ENCODE data around the gene METTL1. TPM values are rescaled to one million over a fixed set of nuclear protein-coding genes. Genes with fewer than 3 reads are reported as not detected.

METTL1 gene
- total and polyA plus RNA-seq, 2 donors from 2014 or later, result 23.4 to 69.4 TPM

DNA sequence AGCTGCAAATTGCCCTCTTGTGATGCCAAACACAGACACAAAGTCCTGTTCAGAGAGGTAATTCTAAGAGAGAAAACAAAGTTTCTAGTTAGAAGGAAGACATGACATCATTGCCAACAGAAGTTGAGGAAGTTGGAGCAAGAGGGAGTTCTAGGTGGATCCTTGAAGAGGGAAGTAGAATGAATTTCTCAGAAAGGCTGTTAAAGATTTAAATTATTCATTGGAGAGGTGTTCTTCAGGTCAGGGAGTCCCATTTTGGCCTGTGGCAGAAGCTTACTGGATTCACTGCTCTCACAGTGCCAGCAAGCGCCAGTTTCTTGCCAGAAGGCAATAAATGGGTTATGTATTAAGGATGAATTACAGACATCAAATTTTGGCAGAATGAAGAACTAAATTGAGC, 26.0 kb upstream of the METTL1 start:
- FAIRE-seq (no peak), DNase-seq (no peak)
- Histone ChIP-seq H3K9me3 (ENCODE audit: control insufficient read depth in 2 of 3, insufficient read depth in 1 of 3, low read length in 3 of 3) (no peaks in the 10 kb centered on the region), H3K4me1 (ENCODE audit: control insufficient read depth in 2 of 3, insufficient read depth in 2 of 3, low read depth in 1 of 3, low read length in 3 of 3) (peaks cover 0 to 4% (median 0%) of the 10 kb centered on the region in 3 donors), H3K27ac (ENCODE audit: low read depth in 2 of 2, low read length in 2 of 2) (no peak overlapping the region), H3K9ac (ENCODE audit: low read length in 3 of 3) (no peak overlapping the region), H3K27me3 (ENCODE audit: control insufficient read depth, insufficient read depth, low read length) (no peaks in the 10 kb centered on the region), H3K36me3 (ENCODE audit: control insufficient read depth in 2 of 3, insufficient read depth in 3 of 3, low read length in 3 of 3) (peaks cover 0 to 47% (median 37%) of the 10 kb centered on the region in 3 donors), H3K4me3 (ENCODE audit: low read length in 3 of 3) (no peak overlapping the region)
- intact Hi-C loops (cut with DNase I), result no loop called here
- TF ChIP-seq, protein P1, sequence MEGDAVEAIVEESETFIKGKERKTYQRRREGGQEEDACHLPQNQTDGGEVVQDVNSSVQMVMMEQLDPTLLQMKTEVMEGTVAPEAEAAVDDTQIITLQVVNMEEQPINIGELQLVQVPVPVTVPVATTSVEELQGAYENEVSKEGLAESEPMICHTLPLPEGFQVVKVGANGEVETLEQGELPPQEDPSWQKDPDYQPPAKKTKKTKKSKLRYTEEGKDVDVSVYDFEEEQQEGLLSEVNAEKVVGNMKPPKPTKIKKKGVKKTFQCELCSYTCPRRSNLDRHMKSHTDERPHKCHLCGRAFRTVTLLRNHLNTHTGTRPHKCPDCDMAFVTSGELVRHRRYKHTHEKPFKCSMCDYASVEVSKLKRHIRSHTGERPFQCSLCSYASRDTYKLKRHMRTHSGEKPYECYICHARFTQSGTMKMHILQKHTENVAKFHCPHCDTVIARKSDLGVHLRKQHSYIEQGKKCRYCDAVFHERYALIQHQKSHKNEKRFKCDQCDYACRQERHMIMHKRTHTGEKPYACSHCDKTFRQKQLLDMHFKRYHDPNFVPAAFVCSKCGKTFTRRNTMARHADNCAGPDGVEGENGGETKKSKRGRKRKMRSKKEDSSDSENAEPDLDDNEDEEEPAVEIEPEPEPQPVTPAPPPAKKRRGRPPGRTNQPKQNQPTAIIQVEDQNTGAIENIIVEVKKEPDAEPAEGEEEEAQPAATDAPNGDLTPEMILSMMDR (IDR thresholded peaks at IDR 0.05; ENCODE audit: borderline replicate concordance, extremely low read depth, insufficient read depth), result no peak

DNA sequence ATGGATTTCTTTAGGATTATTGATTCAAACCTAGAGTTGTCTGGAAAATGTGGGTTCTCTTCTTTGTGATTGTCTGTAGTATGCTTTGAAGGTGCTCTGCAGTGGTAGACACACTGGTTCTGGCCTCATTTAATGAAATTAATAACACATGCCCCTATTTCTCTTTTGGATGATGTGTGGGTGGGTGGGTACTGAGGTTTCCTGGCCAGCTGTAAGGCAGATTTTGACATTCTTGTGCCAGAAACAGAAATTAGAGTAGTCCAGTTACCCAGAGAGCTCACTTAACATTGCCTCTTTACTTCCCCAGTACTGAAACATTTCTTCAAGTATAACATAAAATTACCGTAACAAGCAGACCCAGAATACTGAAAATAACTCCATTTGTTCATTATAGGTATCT, 25.1 kb upstream of the METTL1 start:
- Histone ChIP-seq H3K9ac (ENCODE audit: low read length in 3 of 3) (no peak overlapping the region), H3K36me3 (ENCODE audit: control insufficient read depth in 2 of 3, insufficient read depth in 3 of 3, low read length in 3 of 3) (peaks cover 0 to 46% (median 30%) of the 10 kb centered on the region in 3 donors), H3K9me3 (ENCODE audit: control insufficient read depth in 2 of 3, insufficient read depth in 1 of 3, low read length in 3 of 3) (no peaks in the 10 kb centered on the region), H3K4me3 (ENCODE audit: low read length in 3 of 3) (no peak overlapping the region), H3K4me1 (ENCODE audit: control insufficient read depth in 2 of 3, insufficient read depth in 2 of 3, low read depth in 1 of 3, low read length in 3 of 3) (peaks cover 0 to 4% (median 0%) of the 10 kb centered on the region in 3 donors), H3K27ac (ENCODE audit: low read depth in 2 of 2, low read length in 2 of 2) (no peak overlapping the region), H3K27me3 (ENCODE audit: control insufficient read depth, insufficient read depth, low read length) (no peaks in the 10 kb centered on the region)
- FAIRE-seq, result no peak
- intact Hi-C loops (cut with DNase I), result no loop called here
- DNase-seq, result no peak
- TF ChIP-seq, protein P1 (IDR thresholded peaks at IDR 0.05; ENCODE audit: borderline replicate concordance, extremely low read depth, insufficient read depth), result no peak

DNA sequence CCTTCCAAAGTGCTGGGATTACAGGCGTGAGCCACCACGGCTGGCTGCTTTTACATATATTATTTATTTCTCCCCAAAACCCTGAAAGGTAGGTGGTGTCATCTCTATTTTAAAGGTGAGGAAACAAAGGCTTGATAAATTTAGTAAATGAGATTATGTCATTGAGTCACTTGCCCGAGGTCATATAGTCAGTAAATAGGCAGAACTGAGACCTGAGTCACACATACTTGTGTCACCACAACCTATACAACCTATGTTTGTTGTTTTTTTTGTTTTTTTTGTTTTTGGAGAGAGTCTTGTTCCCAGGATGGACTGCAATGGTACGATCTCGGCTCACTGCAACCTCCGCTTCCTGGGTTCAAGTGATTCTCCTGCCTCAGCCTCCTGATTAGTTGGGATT, 23.4 kb upstream of the METTL1 start:
- DNase-seq (no peak), FAIRE-seq (no peak)
- Histone ChIP-seq H3K27ac (ENCODE audit: low read depth in 2 of 2, low read length in 2 of 2) (no peak overlapping the region), H3K9me3 (ENCODE audit: control insufficient read depth in 2 of 3, insufficient read depth in 1 of 3, low read length in 3 of 3) (no peaks in the 10 kb centered on the region), H3K36me3 (ENCODE audit: control insufficient read depth in 2 of 3, insufficient read depth in 3 of 3, low read length in 3 of 3) (peaks cover 0 to 35% (median 23%) of the 10 kb centered on the region in 3 donors), H3K4me3 (ENCODE audit: low read length in 3 of 3) (no peak overlapping the region), H3K9ac (ENCODE audit: low read length in 3 of 3) (no peak overlapping the region), H3K4me1 (ENCODE audit: control insufficient read depth in 2 of 3, insufficient read depth in 2 of 3, low read depth in 1 of 3, low read length in 3 of 3) (peaks cover 0 to 4% (median 0%) of the 10 kb centered on the region in 3 donors), H3K27me3 (ENCODE audit: control insufficient read depth, insufficient read depth, low read length) (no peaks in the 10 kb centered on the region)
- TF ChIP-seq, protein P1 (IDR thresholded peaks at IDR 0.05; ENCODE audit: borderline replicate concordance, extremely low read depth, insufficient read depth), result no peak
- intact Hi-C loops (cut with DNase I), result no loop called here

DNA sequence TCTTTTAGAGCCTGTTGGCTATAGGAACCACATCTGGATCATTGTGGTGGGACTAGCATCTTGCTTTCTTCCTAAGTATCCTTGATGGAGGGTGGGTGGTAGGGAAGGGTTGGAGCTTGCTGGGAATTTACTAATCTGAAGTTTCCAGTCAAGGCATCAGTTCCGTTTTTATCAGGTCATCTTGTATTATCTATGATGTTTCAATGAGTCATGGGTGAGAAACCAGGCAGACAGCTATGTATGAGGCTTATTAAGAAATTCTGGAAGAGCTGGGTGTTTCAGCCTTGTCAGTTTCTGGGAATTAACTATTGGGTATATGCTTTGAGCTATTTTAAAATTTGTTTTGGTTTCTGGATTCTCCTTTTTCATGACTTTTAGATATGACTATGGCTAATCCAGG, 22.0 kb upstream of the METTL1 start:
- no peak overlapping the region for H3K27ac ChIP-seq (ENCODE audit: low read depth in 2 of 2, low read length in 2 of 2)
- FAIRE-seq, result no peak
- no peaks in the 10 kb centered on the region for H3K9me3 ChIP-seq (ENCODE audit: control insufficient read depth in 2 of 3, insufficient read depth in 1 of 3, low read length in 3 of 3)
- no peak overlapping the region for H3K4me3 ChIP-seq (ENCODE audit: low read length in 3 of 3)
- DNase-seq, result no peak
- intact Hi-C loops (cut with DNase I), result no loop called here
- no peak overlapping the region for H3K9ac ChIP-seq (ENCODE audit: low read length in 3 of 3)
- peaks cover 2 to 30% (median 15%) of the 10 kb centered on the region in 3 donors for H3K36me3 ChIP-seq (ENCODE audit: control insufficient read depth in 2 of 3, insufficient read depth in 3 of 3, low read length in 3 of 3)
- H3K27me3 ChIP-seq (ENCODE audit: control insufficient read depth, insufficient read depth, low read length), result no peaks in the 10 kb centered on the region
- TF ChIP-seq, protein P1 (IDR thresholded peaks at IDR 0.05; ENCODE audit: borderline replicate concordance, extremely low read depth, insufficient read depth), result no peak
- H3K4me1 ChIP-seq (ENCODE audit: control insufficient read depth in 2 of 3, insufficient read depth in 2 of 3, low read depth in 1 of 3, low read length in 3 of 3), result peaks cover 0 to 4% (median 0%) of the 10 kb centered on the region in 3 donors
